ENCODE data around the gene AMY1A.
"Not testable (repeated sequence)": the region's sequence is repeated elsewhere in the genome, so short reads cannot be mapped to it uniquely, and the experiment has no call there.

The AMY1A gene

DNA sequence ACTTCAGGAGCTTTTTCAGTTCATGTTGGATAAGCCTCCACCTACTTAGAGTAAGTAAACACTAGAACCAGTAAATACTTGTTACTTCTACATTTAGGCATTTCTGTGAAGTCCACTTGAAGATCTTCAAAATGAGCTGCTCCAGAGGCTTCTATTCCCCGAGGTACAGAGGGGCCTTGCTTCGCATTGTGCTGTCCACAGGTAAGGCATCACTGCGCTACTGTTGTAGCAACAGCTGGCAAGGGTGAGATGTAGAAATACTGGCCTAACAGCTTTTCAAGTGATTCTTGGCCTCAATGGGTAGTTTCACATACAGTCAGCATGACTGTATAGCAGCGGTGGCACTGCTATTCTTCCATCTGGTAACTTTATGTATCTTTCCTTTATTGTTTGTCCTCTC is 4.7 kb upstream of the AMY1A start:
- H3K4me3 ChIP-seq (ENCODE audit: control insufficient read depth in 1 of 7, extremely low read depth in 1 of 7, insufficient read depth in 4 of 7, low read depth in 2 of 7, low read length in 6 of 7); DNase-seq; CTCF ChIA-PET; POLR2A ChIA-PET; H3K4me1 ChIP-seq (ENCODE audit: control extremely low read depth in 1 of 4, control insufficient read depth in 4 of 4, insufficient read depth in 4 of 4, low read length in 3 of 4); H3K9me3 ChIP-seq (ENCODE audit: control extremely low read depth in 1 of 5, control insufficient read depth in 4 of 5, insufficient read depth in 2 of 5, low read depth in 1 of 5, low read length in 4 of 5); H3K27me3 ChIP-seq (replicated peaks in 2 of 5; ENCODE audit: control insufficient read depth in 4 of 5, insufficient read depth in 5 of 5, low read length in 4 of 5); H3K36me3 ChIP-seq (ENCODE audit: control insufficient read depth in 4 of 4, insufficient read depth in 4 of 4, low read length in 3 of 4); H3K27ac ChIP-seq (ENCODE audit: insufficient read depth in 1 of 2, low read depth in 1 of 2, low read length in 2 of 2, poor library complexity in 1 of 2, severe bottlenecking in 2 of 2): not testable (repeated sequence)
- no CpG with 5 or more reads among the region's 4 CpGs for WGBS (ENCODE audit: insufficient coverage)

DNA sequence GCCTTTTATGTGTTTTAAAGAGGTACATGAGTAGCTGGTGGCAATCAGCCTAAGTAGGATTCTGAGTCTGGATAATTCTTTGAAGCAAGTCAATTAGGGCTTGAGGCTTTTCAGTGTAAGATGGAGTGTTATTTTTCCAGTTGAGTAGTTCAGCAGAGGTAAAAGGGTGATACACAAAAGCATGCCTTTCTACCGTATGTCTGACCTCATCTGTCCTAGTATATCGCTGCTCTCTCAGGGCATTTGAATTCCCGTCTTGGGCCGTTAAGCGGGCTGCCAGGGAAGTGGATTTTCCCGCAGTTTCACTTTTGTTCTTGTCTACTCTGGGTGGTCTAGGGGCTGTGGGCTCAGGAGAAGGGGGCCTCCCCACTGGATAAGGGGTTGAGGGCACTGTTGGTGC is 1.4 kb upstream of the AMY1A start:
- WGBS (ENCODE audit: insufficient coverage), result no CpG with 5 or more reads among the region's 6 CpGs
- not testable (repeated sequence) for H3K9me3 ChIP-seq (ENCODE audit: control extremely low read depth in 1 of 5, control insufficient read depth in 4 of 5, insufficient read depth in 2 of 5, low read depth in 1 of 5, low read length in 4 of 5)

DNA sequence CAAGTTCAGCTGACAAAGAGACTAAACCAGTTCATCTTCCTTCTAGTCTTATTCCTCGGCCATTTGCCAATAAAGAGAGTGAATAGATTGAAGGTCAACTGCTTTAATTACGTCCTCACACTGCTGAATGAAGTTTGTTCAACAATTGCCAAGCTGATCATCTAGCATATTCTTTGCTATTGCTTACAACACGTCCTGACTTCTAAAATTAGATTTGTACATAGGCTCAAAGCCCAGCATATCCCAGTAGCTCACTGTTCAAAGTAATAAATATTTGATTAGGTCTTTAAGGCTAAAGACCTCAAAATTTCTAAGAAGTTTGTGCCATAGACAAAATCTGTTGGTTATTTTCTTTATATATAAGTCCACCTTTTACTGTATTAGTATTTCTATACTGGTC is 20.8 kb downstream of the AMY1A start:
- H3K9me3 ChIP-seq (ENCODE audit: control extremely low read depth in 1 of 5, control insufficient read depth in 4 of 5, insufficient read depth in 2 of 5, low read depth in 1 of 5, low read length in 4 of 5); CTCF ChIA-PET; H3K27me3 ChIP-seq (replicated peaks in 2 of 5; ENCODE audit: control insufficient read depth in 4 of 5, insufficient read depth in 5 of 5, low read length in 4 of 5); H3K4me3 ChIP-seq (ENCODE audit: control insufficient read depth in 1 of 7, extremely low read depth in 1 of 7, insufficient read depth in 4 of 7, low read depth in 2 of 7, low read length in 6 of 7); H3K36me3 ChIP-seq (ENCODE audit: control insufficient read depth in 4 of 4, insufficient read depth in 4 of 4, low read length in 3 of 4); POLR2A ChIA-PET; H3K4me1 ChIP-seq (ENCODE audit: control extremely low read depth in 1 of 4, control insufficient read depth in 4 of 4, insufficient read depth in 4 of 4, low read length in 3 of 4); DNase-seq; H3K27ac ChIP-seq (ENCODE audit: insufficient read depth in 1 of 2, low read depth in 1 of 2, low read length in 2 of 2, poor library complexity in 1 of 2, severe bottlenecking in 2 of 2): not testable (repeated sequence)
- no CpG with 5 or more reads among the region's 3 CpGs for WGBS (ENCODE audit: insufficient coverage)

More for the DNA sequence above, 1.4 kb upstream of the AMY1A start:
- H3K36me3 ChIP-seq (ENCODE audit: control insufficient read depth in 4 of 4, insufficient read depth in 4 of 4, low read length in 3 of 4); DNase-seq; CTCF ChIA-PET; POLR2A ChIA-PET; H3K4me1 ChIP-seq (ENCODE audit: control extremely low read depth in 1 of 4, control insufficient read depth in 4 of 4, insufficient read depth in 4 of 4, low read length in 3 of 4); H3K27me3 ChIP-seq (replicated peaks in 2 of 5; ENCODE audit: control insufficient read depth in 4 of 5, insufficient read depth in 5 of 5, low read length in 4 of 5); H3K4me3 ChIP-seq (ENCODE audit: control insufficient read depth in 1 of 7, extremely low read depth in 1 of 7, insufficient read depth in 4 of 7, low read depth in 2 of 7, low read length in 6 of 7); H3K27ac ChIP-seq (ENCODE audit: insufficient read depth in 1 of 2, low read depth in 1 of 2, low read length in 2 of 2, poor library complexity in 1 of 2, severe bottlenecking in 2 of 2): not testable (repeated sequence)

DNA sequence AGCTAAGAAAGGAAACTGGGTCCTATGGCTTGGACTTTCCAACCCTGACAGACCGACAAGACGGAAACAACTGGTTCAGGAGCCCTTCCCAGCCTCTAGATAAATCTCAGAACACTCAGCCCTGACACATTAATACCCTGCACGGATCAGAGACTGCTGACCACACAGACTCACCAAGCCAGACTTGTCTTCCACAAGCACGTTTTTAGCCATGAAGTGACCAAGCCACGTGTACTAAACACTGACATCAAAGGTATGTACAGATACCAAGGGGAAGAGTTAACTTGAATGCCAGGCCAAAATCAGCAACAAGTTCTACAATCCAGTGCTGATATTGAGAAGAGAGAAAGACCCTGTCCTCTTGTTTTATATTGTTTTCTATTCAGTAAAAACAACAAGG is 40.5 kb downstream of the AMY1A start, which contains the start of gene AMY1B:
Gene AMY1B (minus strand): TSS at position 101 of the 400 bp plus-strand sequence. CDS start 571 bp downstream, outside the sequence.
- H3K27me3 ChIP-seq (replicated peaks in 2 of 5; ENCODE audit: control insufficient read depth in 4 of 5, insufficient read depth in 5 of 5, low read length in 4 of 5); POLR2A ChIA-PET; H3K9me3 ChIP-seq (ENCODE audit: control extremely low read depth in 1 of 5, control insufficient read depth in 4 of 5, insufficient read depth in 2 of 5, low read depth in 1 of 5, low read length in 4 of 5); H3K36me3 ChIP-seq (ENCODE audit: control insufficient read depth in 4 of 4, insufficient read depth in 4 of 4, low read length in 3 of 4); H3K27ac ChIP-seq (ENCODE audit: insufficient read depth in 1 of 2, low read depth in 1 of 2, low read length in 2 of 2, poor library complexity in 1 of 2, severe bottlenecking in 2 of 2); H3K4me3 ChIP-seq (ENCODE audit: control insufficient read depth in 1 of 7, extremely low read depth in 1 of 7, insufficient read depth in 4 of 7, low read depth in 2 of 7, low read length in 6 of 7); DNase-seq; CTCF ChIA-PET; H3K4me1 ChIP-seq (ENCODE audit: control extremely low read depth in 1 of 4, control insufficient read depth in 4 of 4, insufficient read depth in 4 of 4, low read length in 3 of 4): not testable (repeated sequence)
- WGBS (ENCODE audit: insufficient coverage), result no CpG with 5 or more reads among the region's 5 CpGs

DNA sequence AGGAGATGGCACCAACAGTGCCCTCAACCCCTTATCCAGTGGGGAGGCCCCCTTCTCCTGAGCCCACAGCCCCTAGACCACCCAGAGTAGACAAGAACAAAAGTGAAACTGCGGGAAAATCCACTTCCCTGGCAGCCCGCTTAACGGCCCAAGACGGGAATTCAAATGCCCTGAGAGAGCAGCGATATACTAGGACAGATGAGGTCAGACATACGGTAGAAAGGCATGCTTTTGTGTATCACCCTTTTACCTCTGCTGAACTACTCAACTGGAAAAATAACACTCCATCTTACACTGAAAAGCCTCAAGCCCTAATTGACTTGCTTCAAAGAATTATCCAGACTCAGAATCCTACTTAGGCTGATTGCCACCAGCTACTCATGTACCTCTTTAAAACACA is 41.9 kb downstream of the AMY1A start:
- H3K4me1 ChIP-seq (ENCODE audit: control extremely low read depth in 1 of 4, control insufficient read depth in 4 of 4, insufficient read depth in 4 of 4, low read length in 3 of 4); H3K27me3 ChIP-seq (replicated peaks in 2 of 5; ENCODE audit: control insufficient read depth in 4 of 5, insufficient read depth in 5 of 5, low read length in 4 of 5); H3K27ac ChIP-seq (ENCODE audit: insufficient read depth in 1 of 2, low read depth in 1 of 2, low read length in 2 of 2, poor library complexity in 1 of 2, severe bottlenecking in 2 of 2); H3K36me3 ChIP-seq (ENCODE audit: control insufficient read depth in 4 of 4, insufficient read depth in 4 of 4, low read length in 3 of 4); CTCF ChIA-PET; DNase-seq; H3K9me3 ChIP-seq (ENCODE audit: control extremely low read depth in 1 of 5, control insufficient read depth in 4 of 5, insufficient read depth in 2 of 5, low read depth in 1 of 5, low read length in 4 of 5); H3K4me3 ChIP-seq (ENCODE audit: control insufficient read depth in 1 of 7, extremely low read depth in 1 of 7, insufficient read depth in 4 of 7, low read depth in 2 of 7, low read length in 6 of 7); POLR2A ChIA-PET: not testable (repeated sequence)
- WGBS (ENCODE audit: insufficient coverage), result no CpG with 5 or more reads among the region's 6 CpGs

DNA sequence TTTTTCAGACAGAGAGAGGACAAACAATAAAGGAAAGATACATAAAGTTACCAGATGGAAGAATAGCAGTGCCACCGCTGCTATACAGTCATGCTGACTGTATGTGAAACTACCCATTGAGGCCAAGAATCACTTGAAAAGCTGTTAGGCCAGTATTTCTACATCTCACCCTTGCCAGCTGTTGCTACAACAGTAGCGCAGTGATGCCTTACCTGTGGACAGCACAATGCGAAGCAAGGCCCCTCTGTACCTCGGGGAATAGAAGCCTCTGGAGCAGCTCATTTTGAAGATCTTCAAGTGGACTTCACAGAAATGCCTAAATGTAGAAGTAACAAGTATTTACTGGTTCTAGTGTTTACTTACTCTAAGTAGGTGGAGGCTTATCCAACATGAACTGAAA is 45.1 kb downstream of the AMY1A start:
- DNase-seq; H3K9me3 ChIP-seq (ENCODE audit: control extremely low read depth in 1 of 5, control insufficient read depth in 4 of 5, insufficient read depth in 2 of 5, low read depth in 1 of 5, low read length in 4 of 5); H3K27ac ChIP-seq (ENCODE audit: insufficient read depth in 1 of 2, low read depth in 1 of 2, low read length in 2 of 2, poor library complexity in 1 of 2, severe bottlenecking in 2 of 2); CTCF ChIA-PET; H3K4me1 ChIP-seq (ENCODE audit: control extremely low read depth in 1 of 4, control insufficient read depth in 4 of 4, insufficient read depth in 4 of 4, low read length in 3 of 4); H3K36me3 ChIP-seq (ENCODE audit: control insufficient read depth in 4 of 4, insufficient read depth in 4 of 4, low read length in 3 of 4); H3K4me3 ChIP-seq (ENCODE audit: control insufficient read depth in 1 of 7, extremely low read depth in 1 of 7, insufficient read depth in 4 of 7, low read depth in 2 of 7, low read length in 6 of 7); POLR2A ChIA-PET; H3K27me3 ChIP-seq (replicated peaks in 2 of 5; ENCODE audit: control insufficient read depth in 4 of 5, insufficient read depth in 5 of 5, low read length in 4 of 5): not testable (repeated sequence)
- WGBS (ENCODE audit: insufficient coverage), result no CpG with 5 or more reads among the region's 4 CpGs

DNA sequence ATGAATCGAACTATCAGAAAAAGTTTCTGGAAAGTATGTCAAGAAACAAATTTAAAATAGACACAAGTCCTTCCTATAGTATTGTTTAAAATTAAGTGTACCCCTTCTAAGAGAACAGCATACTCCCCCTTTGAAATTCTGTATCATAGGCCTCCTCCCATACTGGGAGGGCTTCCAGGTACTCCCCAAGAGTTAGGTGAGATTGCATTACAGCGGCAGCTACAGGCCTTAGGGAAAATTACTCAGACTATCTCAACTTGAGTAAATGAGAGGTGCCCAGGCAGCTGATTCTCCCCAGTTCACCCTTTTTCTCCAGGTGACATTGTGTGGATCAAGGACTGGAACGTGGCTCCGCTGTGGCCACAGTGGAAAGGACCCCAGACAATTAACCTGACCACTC is 45.7 kb downstream of the AMY1A start:
- H3K36me3 ChIP-seq (ENCODE audit: control insufficient read depth in 4 of 4, insufficient read depth in 4 of 4, low read length in 3 of 4); CTCF ChIA-PET; H3K4me1 ChIP-seq (ENCODE audit: control extremely low read depth in 1 of 4, control insufficient read depth in 4 of 4, insufficient read depth in 4 of 4, low read length in 3 of 4); POLR2A ChIA-PET; DNase-seq; H3K27me3 ChIP-seq (replicated peaks in 2 of 5; ENCODE audit: control insufficient read depth in 4 of 5, insufficient read depth in 5 of 5, low read length in 4 of 5); H3K27ac ChIP-seq (ENCODE audit: insufficient read depth in 1 of 2, low read depth in 1 of 2, low read length in 2 of 2, poor library complexity in 1 of 2, severe bottlenecking in 2 of 2); H3K9me3 ChIP-seq (ENCODE audit: control extremely low read depth in 1 of 5, control insufficient read depth in 4 of 5, insufficient read depth in 2 of 5, low read depth in 1 of 5, low read length in 4 of 5); H3K4me3 ChIP-seq (ENCODE audit: control insufficient read depth in 1 of 7, extremely low read depth in 1 of 7, insufficient read depth in 4 of 7, low read depth in 2 of 7, low read length in 6 of 7): not testable (repeated sequence)
- WGBS (ENCODE audit: insufficient coverage), result no CpG with 5 or more reads among the region's 4 CpGs

DNA sequence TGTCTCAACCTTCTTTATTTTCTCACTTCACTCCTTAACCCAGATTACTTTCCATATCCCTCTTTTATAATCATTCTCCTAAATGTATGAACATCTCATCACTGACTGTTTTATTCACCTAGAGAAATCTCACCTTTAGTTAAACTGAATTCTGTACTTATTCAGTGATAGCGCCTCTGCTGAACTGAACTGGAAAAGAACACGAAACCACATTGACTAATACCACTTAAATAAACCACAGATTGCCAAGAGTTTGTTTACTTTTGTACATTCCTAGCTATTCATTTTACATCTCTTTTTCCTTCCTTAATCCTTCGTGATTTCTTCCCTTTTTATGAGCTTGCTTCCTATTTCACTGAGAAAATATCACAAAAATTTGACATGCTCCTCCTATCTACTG is 52.1 kb downstream of the AMY1A start:
- POLR2A ChIA-PET; CTCF ChIA-PET; H3K27me3 ChIP-seq (replicated peaks in 2 of 5; ENCODE audit: control insufficient read depth in 4 of 5, insufficient read depth in 5 of 5, low read length in 4 of 5); H3K4me3 ChIP-seq (ENCODE audit: control insufficient read depth in 1 of 7, extremely low read depth in 1 of 7, insufficient read depth in 4 of 7, low read depth in 2 of 7, low read length in 6 of 7); H3K4me1 ChIP-seq (ENCODE audit: control extremely low read depth in 1 of 4, control insufficient read depth in 4 of 4, insufficient read depth in 4 of 4, low read length in 3 of 4); H3K9me3 ChIP-seq (ENCODE audit: control extremely low read depth in 1 of 5, control insufficient read depth in 4 of 5, insufficient read depth in 2 of 5, low read depth in 1 of 5, low read length in 4 of 5); DNase-seq; H3K36me3 ChIP-seq (ENCODE audit: control insufficient read depth in 4 of 4, insufficient read depth in 4 of 4, low read length in 3 of 4); H3K27ac ChIP-seq (ENCODE audit: insufficient read depth in 1 of 2, low read depth in 1 of 2, low read length in 2 of 2, poor library complexity in 1 of 2, severe bottlenecking in 2 of 2): not testable (repeated sequence)
- WGBS (ENCODE audit: insufficient coverage), result no CpG with 5 or more reads among the region's 3 CpGs

Data from common myeloid progenitor, CD34-positive (primary cell).